CD14-positive monocyte (primary cell): Measurements from ENCODE around the gene NAA38. TPM values are rescaled to one million over a fixed set of nuclear protein-coding genes. Genes with fewer than 3 reads are reported as not detected.

Experiments used
- DNase-seq, 3 donors: peaks; one replicate each; pipeline ENCODE4 v3.0.0-alpha.2; 2011 to 2022
- H2AFZ ChIP-seq: 2 replicates; pipeline ENCODE4 v1.6.0; 2012; ENCODE audit warnings: mild to moderate bottlenecking, low read depth, low read length, inconsistent platforms; ENCODE audit not compliant: insufficient read depth, poor library complexity, severe bottlenecking
- H3K27ac ChIP-seq, 2 donors: 1 replicate in 1 of 2; 2 replicates in 1 of 2; pipeline ENCODE4 v1.5.1; 2012 to 2013; ENCODE audit warnings: low read length in 2 of 2, control low read depth in 1 of 2, inconsistent platforms in 1 of 2, low read depth in 1 of 2, mild to moderate bottlenecking in 1 of 2
- H3K27me3 ChIP-seq, 2 donors: one replicate each; pipeline versions ENCODE4 v1.6.0 to v1.6.1; 2011 to 2013; ENCODE audit warnings: low read length in 2 of 2; ENCODE audit not compliant: control insufficient read depth in 2 of 2, insufficient read depth in 2 of 2
- H3K36me3 ChIP-seq, 2 donors: replicated peaks in 1 of 2; 1 replicate in 1 of 2; 2 replicates in 1 of 2; pipeline versions ENCODE4 v1.5.1 to v1.6.1; 2012 to 2013; ENCODE audit warnings: low read length in 2 of 2, control low read depth in 1 of 2, inconsistent platforms in 1 of 2, mild to moderate bottlenecking in 1 of 2; ENCODE audit not compliant: insufficient read depth in 2 of 2, control insufficient read depth in 1 of 2
- H3K4me1 ChIP-seq, 2 donors: 1 replicate in 1 of 2; 2 replicates in 1 of 2; pipeline versions ENCODE4 v1.5.1 to v1.6.1; 2012 to 2013; ENCODE audit warnings: low read length in 2 of 2, control low read depth in 1 of 2, inconsistent platforms in 1 of 2, mild to moderate bottlenecking in 1 of 2, moderate library complexity in 1 of 2; ENCODE audit not compliant: insufficient read depth in 2 of 2, control insufficient read depth in 1 of 2
- H3K4me2 ChIP-seq: replicated peaks from 2 replicates; pipeline ENCODE3; 2012; ENCODE audit warnings: low read length, moderate library complexity, mild to moderate bottlenecking; ENCODE audit not compliant: poor library complexity, severe bottlenecking; ENCODE audit errors: extremely low read depth
- H3K4me3 ChIP-seq, 3 experiments: fragments of 200-600 bp in 1 of 3; sonication (generic) in 1 of 3; replicated peaks in 1 of 3; 1 replicate in 2 of 3; 2 replicates in 1 of 3; pipeline ENCODE4 v1.5.1; 2011 to 2013; ENCODE audit warnings: low read length in 3 of 3, mild to moderate bottlenecking in 3 of 3, control low read depth in 2 of 3, low read depth in 2 of 3, inconsistent platforms in 1 of 3, moderate library complexity in 1 of 3
- H3K79me2 ChIP-seq: 2 replicates; pipeline ENCODE4 v1.6.0; 2012; ENCODE audit warnings: mild to moderate bottlenecking, control low read depth, inconsistent platforms, low read length, moderate library complexity; ENCODE audit not compliant: insufficient read depth
- H3K9ac ChIP-seq: 2 replicates; pipeline ENCODE4 v1.6.0; 2017; ENCODE audit warnings: low read length, mild to moderate bottlenecking; ENCODE audit not compliant: insufficient read depth, poor library complexity, severe bottlenecking
- H3K9me3 ChIP-seq, 2 donors: replicated peaks in 1 of 2; 1 replicate in 1 of 2; 2 replicates in 1 of 2; pipeline versions ENCODE4 v1.5.1 to v1.6.1; 2012 to 2013; ENCODE audit warnings: low read length in 2 of 2, control low read depth in 1 of 2; ENCODE audit not compliant: control insufficient read depth in 1 of 2, insufficient read depth in 1 of 2
- H4K20me1 ChIP-seq: 2 replicates; pipeline ENCODE4 v1.6.0; 2012; ENCODE audit warnings: mild to moderate bottlenecking, low read length, control low read depth, moderate library complexity; ENCODE audit not compliant: insufficient read depth
- H3K27ac Mint-ChIP-seq, 7 donors: one replicate each; pipeline ENCODE4 v1.8.0; 2020; ENCODE audit warnings: mild to moderate bottlenecking in 7 of 7, mixed read lengths in 7 of 7, moderate library complexity in 6 of 7, inconsistent platforms in 2 of 7
- H3K27me3 Mint-ChIP-seq, 3 donors: one replicate each; pipeline ENCODE4 v1.8.0; 2021 to 2022; ENCODE audit warnings: low read depth in 3 of 3, mild to moderate bottlenecking in 3 of 3, mixed read lengths in 3 of 3, moderate library complexity in 3 of 3, inconsistent platforms in 1 of 3
- H3K36me3 Mint-ChIP-seq, 2 donors: one replicate each; pipeline ENCODE4 v1.8.0; 2020; ENCODE audit warnings: mixed read lengths in 2 of 2, inconsistent platforms in 1 of 2, mild to moderate bottlenecking in 1 of 2
- H3K4me1 Mint-ChIP-seq: one replicate; pipeline ENCODE4 v1.8.0; 2020; ENCODE audit warnings: mild to moderate bottlenecking, mixed read lengths
- H3K4me3 Mint-ChIP-seq, 2 donors: one replicate each; pipeline ENCODE4 v1.8.0; 2020; ENCODE audit warnings: mild to moderate bottlenecking in 2 of 2, mixed read lengths in 2 of 2, moderate library complexity in 1 of 2
- H3K9me3 Mint-ChIP-seq, 7 donors: one replicate each; pipeline ENCODE4 v1.8.0; 2020 to 2022; ENCODE audit warnings: mixed read lengths in 7 of 7, mild to moderate bottlenecking in 6 of 7, moderate library complexity in 6 of 7, inconsistent platforms in 2 of 7
- CTCF ChIP-seq: fragments of 200-600 bp; IDR thresholded peaks from one replicate; pipeline ENCODE4 v1.8.0; 2022; ENCODE audit warnings: antibody characterized with exemption, mild to moderate bottlenecking
- WGBS: methylation state at CpG from one replicate; pipeline ENCODE4 v1.1.5; 2013; ENCODE audit warnings: missing lambda C conversion rate; ENCODE audit not compliant: insufficient coverage; 5-methylcytosine and 5-hydroxymethylcytosine counted together
- intact Hi-C, 2 donors: fragments of 100-400 bp; cut with micrococcal nuclease; formaldehyde crosslinking; loops; one replicate each; pipeline versions ENCODE4 v1.15.0 to v1.15.1; 2023
- polyA plus RNA-seq, 3 donors: library from polyadenylated mRNA; depleted of rRNA in 1 of 3; unstranded in 2 of 3; stranded (reverse) in 1 of 3; fragments of 300-500 nt in 2 of 3; fragments of >200 nt in 1 of 3; fragmentation: Illumina TruSeq in 2 of 3; gene quantifications; 1 replicate in 2 of 3; 2 replicates in 1 of 3; pipeline ENCODE4 v1.2.3, GENCODE V29; 2012 to 2021

Gene NAA38
- polyA plus RNA-seq, 3 donors, result 63.8 to 197 (median 148) TPM

- intact Hi-C loops, result loop anchor here in 1 of 2 donors (2.0 kb wide), 1 partner anchor 31 kb away; no protein-coding TSS in a partner anchor
Measured at GRCh38 chr17:7853691-7854038, 3.7 kb downstream of the NAA38 start.

GRCh38 chr17:7852919-7853690 is 4.3 kb downstream of the NAA38 start:
- Mint-ChIP-seq H3K36me3 (peaks cover 46 to 75% of the 10 kb centered on the region in 2 donors), H3K27ac (no peak overlapping the region), H3K27me3 (peaks cover 0 to 6% (median 2%) of the 10 kb centered on the region in 3 donors), H3K9me3 (no peaks in the 10 kb centered on the region), H3K4me3 (no peak overlapping the region), H3K4me1 (peaks cover 15% of the 10 kb centered on the region)
- Histone ChIP-seq H4K20me1 (peaks cover 85% of the 10 kb centered on the region), H3K79me2 (peaks cover 36% of the 10 kb centered on the region), H3K9me3 (no peaks in the 10 kb centered on the region), H3K36me3 (peaks cover 62 to 66% of the 10 kb centered on the region in 2 donors), H3K27ac (no peak overlapping the region), H3K27me3 (no peaks in the 10 kb centered on the region), H3K4me2 (no peak overlapping the region), H2AFZ (no peak overlapping the region), H3K4me1 (peaks cover 35 to 51% of the 10 kb centered on the region in 2 donors), H3K9ac (no peak overlapping the region), H3K4me3 (no peak overlapping the region)
- no peak for TF ChIP-seq CTCF
- DNase-seq, result no peak
- WGBS, result 96% methylated on average over 36 of the region's 51 CpGs
- intact Hi-C loops, result loop anchor here in 1 of 2 donors (2.0 kb wide), 1 partner anchor 30 kb away; no protein-coding TSS in a partner anchor

More at GRCh38 chr17:7853691-7854038, 3.7 kb downstream of the NAA38 start:
- Histone ChIP-seq H3K27ac (no peak overlapping the region), H3K9ac (no peak overlapping the region), H3K4me1 (peaks cover 41 to 56% of the 10 kb centered on the region in 2 donors), H3K4me2 (no peak overlapping the region), H4K20me1 (peaks cover 80% of the 10 kb centered on the region), H3K79me2 (peaks cover 36% of the 10 kb centered on the region), H3K27me3 (no peaks in the 10 kb centered on the region), H3K36me3 (peaks cover 56 to 60% of the 10 kb centered on the region in 2 donors), H2AFZ (no peak overlapping the region), H3K9me3 (no peaks in the 10 kb centered on the region), H3K4me3 (no peak overlapping the region)
- no peak for DNase-seq
- Mint-ChIP-seq H3K27ac (peak overlapping the region in 1 of 7 donors; percentile 32), H3K4me3 (no peak overlapping the region), H3K9me3 (no peaks in the 10 kb centered on the region), H3K36me3 (peaks cover 43 to 69% of the 10 kb centered on the region in 2 donors), H3K27me3 (peaks cover 0 to 4% (median 2%) of the 10 kb centered on the region in 3 donors), H3K4me1 (peaks cover 15% of the 10 kb centered on the region)
- no peak for TF ChIP-seq CTCF
- WGBS, result 93% methylated on average over 18 of the region's 21 CpGs
